Activated naive CD8-positive, alpha-beta T cell treated with anti-CD3 and anti-CD28 coated beads, Interleukin-2, amount 50 U/mL, for 16 hours (primary cell): ENCODE results near the gene FRG2.
"Not testable (repeated sequence)": the region's sequence is repeated elsewhere in the genome, so short reads cannot be mapped to it uniquely, and the experiment has no call there.

Experiments used
- DNase-seq: peaks from one replicate; pipeline ENCODE4 v3.0.0-alpha.2; 2020; ENCODE audit warnings: low read depth, low spot score

The FRG2 gene

GRCh38 chr4:190016369-190017289 lies 10.4 kb downstream of the FRG2 start:
- DNase-seq: no peak

- DNase-seq: no peak
These were observed 11.3 kb downstream of the FRG2 start for GRCh38 chr4:190015538-190016368.

GRCh38 chr4:190014771-190015537 lies 12.1 kb downstream of the FRG2 start:
- no peak for DNase-seq

GRCh38 chr4:189989941-189990340 lies 37.1 kb downstream of the FRG2 start:
- DNase-seq: not testable (repeated sequence)

GRCh38 chr4:189988877-189989431 lies 38.1 kb downstream of the FRG2 start:
- no peak for DNase-seq

GRCh38 chr4:189985651-189986243 lies 41.3 kb downstream of the FRG2 start:
- not testable (repeated sequence) for DNase-seq

GRCh38 chr4:189984661-189985060 lies 42.4 kb downstream of the FRG2 start:
- not testable (repeated sequence) for DNase-seq

GRCh38 chr4:189983916-189984526 lies 43.0 kb downstream of the FRG2 start:
- not testable (repeated sequence) for DNase-seq

- no peak for DNase-seq
These were observed 45.1 kb downstream of the FRG2 start for GRCh38 chr4:189981970-189982369.

GRCh38 chr4:189980292-189980691 lies 46.8 kb downstream of the FRG2 start:
- not testable (repeated sequence) for DNase-seq

- DNase-seq: no peak
These were observed 47.6 kb downstream of the FRG2 start for GRCh38 chr4:189979196-189980047.
